OCI-LY7 (cell line): ENCODE measurements around the gene CISH.

Experiments
- CTCF ChIP-seq: fragments of 200-600 bp; sonication (generic); conservative IDR thresholded peaks from 2 replicates; pipeline ENCODE4 v1.5.1; 2014; ENCODE audit warnings: mild to moderate bottlenecking, antibody characterized with exemption, low read length, moderate library complexity, mixed read lengths
- EZH2phosphoT487 ChIP-seq: fragments of 200-600 bp; sonication (generic); IDR thresholded peaks from 2 replicates; pipeline ENCODE4 v1.6.1; 2018; ENCODE audit warnings: low read depth, borderline replicate concordance, mild to moderate bottlenecking, mixed run types, antibody characterized with exemption, low read length, moderate library complexity, mixed read lengths

GRCh38 chr3:50570508-50571279 lies 40.9 kb downstream of the CISH start:
- TF ChIP-seq CTCF, result no peak
- TF ChIP-seq EZH2phosphoT487, result no peak
